GM18505 (cell line): ENCODE measurements around the gene NT5C3B.
"Not testable (repeated sequence)": the region's sequence is repeated elsewhere in the genome, so short reads cannot be mapped to it uniquely, and the experiment has no call there.

Source experiments
- ATAC-seq: cut with Tn5 transposase; IDR thresholded peaks from one replicate; pipeline ENCODE4 v1.9.1; 2021; ENCODE audit not compliant: unreplicated experiment
- POLR2A ChIP-seq: IDR thresholded peaks from 4 replicates; pipeline ENCODE4 v1.6.1; 2011; ENCODE audit warnings: borderline replicate concordance; ENCODE audit not compliant: insufficient read depth, insufficient read length; ENCODE audit errors: extremely low read depth

Gene NT5C3B

DNA sequence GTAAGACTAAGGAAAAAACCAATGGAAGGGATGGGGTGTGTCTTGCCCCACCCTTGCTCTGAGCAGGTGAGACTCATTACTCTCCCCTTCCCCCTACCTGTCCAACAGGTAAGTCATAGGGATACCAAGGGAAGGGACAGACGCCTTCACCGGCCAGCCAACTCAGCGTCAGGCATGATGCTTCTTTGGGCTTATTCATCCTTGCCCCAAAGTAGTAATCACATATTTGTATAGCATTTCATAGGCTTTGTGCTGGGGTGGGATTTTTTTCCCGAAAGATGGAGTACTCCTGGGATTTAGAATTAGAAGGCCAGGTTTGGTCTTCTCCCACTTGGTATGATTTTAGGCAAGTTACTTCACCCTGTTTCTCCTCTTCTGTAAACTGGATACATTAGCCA, 49.0 kb downstream of the NT5C3B start:
- ATAC-seq: no peak
- no peak for TF ChIP-seq POLR2A

GRCh38 chr17:41786227-41787020, 49.6 kb downstream of the NT5C3B start, which contains the start of gene JUP:
TSS of gene JUP (minus strand) at chr17:41786711. CDS start at chr17:41771854, 14,857 bp downstream.
- TF ChIP-seq POLR2A: peak; percentile 24
- peak; percentile 70 for ATAC-seq

- ATAC-seq: no peak
- no peak for TF ChIP-seq POLR2A
Measured at GRCh38 chr17:41785859-41786226, 50.2 kb downstream of the NT5C3B start.

GRCh38 chr17:41785091-41785858, 50.8 kb downstream of the NT5C3B start:
- no peak for ATAC-seq

DNA sequence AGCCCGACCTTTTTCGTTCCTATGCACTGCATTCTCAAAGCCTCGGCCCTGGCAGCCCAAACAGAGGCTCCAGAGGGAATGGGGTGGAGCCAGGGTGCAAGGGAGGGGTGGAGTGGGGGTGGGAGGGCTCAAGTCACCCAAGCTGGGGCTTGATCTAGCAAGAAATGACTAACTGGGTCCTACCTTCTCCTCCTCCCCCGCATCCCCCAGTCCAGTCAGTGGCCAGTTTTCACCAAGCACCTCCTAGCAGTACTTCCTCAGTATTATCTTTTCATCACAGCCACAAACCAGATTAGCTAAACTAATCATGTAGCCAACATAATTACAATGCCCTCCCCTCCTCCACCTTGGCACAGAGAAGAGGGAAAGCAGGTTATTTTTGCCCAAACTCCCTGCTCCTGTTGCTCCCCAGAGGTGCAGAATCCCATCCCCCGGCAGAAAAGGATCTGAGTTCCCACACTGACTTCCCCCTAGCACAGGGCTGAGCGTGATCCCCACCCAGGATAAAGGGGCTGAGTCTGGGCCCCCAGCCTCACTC, 51.8 kb downstream of the NT5C3B start:
- no peak for ATAC-seq

More at GRCh38 chr17:41785091-41785858, 50.8 kb downstream of the NT5C3B start:
- TF ChIP-seq POLR2A: no peak

GRCh38 chr17:41782142-41782541, 53.9 kb downstream of the NT5C3B start:
- no peak for ATAC-seq
- TF ChIP-seq POLR2A: no peak

More for the DNA sequence above, 51.8 kb downstream of the NT5C3B start:
- TF ChIP-seq POLR2A: no peak

GRCh38 chr17:41781404-41782110, 54.5 kb downstream of the NT5C3B start:
- TF ChIP-seq POLR2A: no peak
- ATAC-seq: no peak

DNA sequence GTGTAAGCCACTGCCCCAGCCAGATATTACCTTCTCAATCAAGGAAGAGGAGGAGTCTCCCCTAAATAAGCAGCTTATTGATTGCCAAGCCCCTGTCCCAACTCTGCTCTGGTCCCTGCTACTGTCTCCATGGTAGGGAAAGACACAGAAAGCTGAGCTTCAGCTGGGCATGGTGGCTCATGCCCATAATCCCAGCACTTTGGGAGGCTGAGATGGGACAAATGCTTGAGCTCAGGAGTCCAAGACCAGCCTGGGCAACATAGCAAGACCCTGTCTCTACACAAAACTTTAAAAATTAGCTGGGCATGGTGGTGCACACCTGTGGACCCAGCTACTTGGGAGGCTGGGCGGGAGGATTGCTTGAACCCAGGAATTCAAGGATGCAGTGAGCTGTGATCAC, 56.1 kb downstream of the NT5C3B start:
- no peak for TF ChIP-seq POLR2A
- no peak for ATAC-seq

GRCh38 chr17:41777574-41778188, 58.4 kb downstream of the NT5C3B start:
- no peak for ATAC-seq
- TF ChIP-seq POLR2A: no peak

GRCh38 chr17:41777157-41777573, 58.9 kb downstream of the NT5C3B start:
- no peak for TF ChIP-seq POLR2A

DNA sequence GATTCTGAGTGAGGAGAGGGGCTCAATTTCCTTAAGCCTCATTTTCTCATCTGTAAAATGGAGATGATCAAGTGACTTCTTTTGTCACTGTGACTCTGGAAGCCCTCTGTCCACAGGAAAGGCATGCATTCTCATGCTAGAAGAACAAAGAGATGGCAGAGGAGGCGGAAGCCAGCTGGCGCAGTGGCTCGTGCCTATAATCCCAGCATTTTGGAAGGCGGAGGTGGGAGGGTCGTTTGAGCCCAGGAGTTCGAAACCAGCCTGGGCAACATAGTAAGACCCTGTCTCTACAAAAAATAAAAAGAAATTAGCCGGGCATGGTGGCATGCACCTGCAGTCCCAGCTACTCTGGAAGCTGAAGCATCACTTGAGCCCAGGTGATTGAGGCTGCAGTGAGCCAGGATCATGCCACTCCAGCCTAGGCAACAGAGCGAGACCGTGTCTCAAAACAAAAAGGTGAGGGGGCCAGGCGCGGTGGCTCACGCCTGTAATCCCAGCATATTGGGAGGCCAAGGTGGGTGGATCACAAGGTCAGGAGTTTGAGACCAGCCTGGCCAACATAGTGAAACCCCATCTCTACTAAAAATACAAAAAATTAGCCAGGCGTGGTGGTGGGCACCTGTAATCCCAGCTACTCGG, 59.7 kb downstream of the NT5C3B start:
- not testable (repeated sequence) for ATAC-seq

More at GRCh38 chr17:41777157-41777573, 58.9 kb downstream of the NT5C3B start:
- no peak for ATAC-seq
